ENCODE data around the gene CR1L.
"Not testable (repeated sequence)": the region's sequence is repeated elsewhere in the genome, so short reads cannot be mapped to it uniquely, and the experiment has no call there.

CR1L gene

DNA sequence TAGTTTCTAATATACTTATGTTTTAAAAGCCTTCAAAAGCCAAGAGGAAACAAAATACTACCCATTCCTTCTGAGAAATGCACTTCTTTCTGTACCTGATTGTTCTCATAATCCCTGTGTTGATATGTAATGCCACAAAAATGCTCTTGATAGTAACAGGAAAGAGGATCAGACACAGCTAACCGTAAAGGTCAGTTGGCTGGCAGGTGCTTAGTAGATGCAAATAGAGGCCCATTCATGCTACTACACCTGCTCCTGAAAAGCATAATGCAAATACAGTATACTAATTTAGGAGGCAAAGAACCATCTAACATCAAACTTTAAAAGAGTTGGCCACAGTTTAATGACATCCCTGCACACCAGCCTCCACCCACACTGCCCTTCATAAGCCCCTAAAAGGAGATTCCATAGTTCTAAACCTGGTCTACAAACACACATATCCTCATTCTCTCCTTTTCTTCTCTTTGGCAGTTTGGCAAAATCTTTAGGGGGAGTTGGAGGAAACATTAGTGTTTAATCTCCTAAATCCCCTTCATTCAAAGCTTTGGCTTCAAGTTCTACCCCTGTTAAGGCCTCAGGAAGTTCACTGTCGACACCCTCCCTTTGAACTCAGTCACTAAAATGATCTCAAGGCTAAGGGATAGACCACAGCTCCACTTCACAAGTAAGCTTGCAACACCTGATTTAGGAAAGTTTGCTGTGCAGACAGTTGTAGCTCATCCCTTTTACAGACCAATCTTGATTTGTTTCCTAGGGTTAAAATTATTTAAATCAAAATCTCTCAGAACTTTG is 104.0 kb downstream of the CR1L start:
- peaks cover 3% of the 10 kb centered on the region for H3K4me1 ChIP-seq

DNA sequence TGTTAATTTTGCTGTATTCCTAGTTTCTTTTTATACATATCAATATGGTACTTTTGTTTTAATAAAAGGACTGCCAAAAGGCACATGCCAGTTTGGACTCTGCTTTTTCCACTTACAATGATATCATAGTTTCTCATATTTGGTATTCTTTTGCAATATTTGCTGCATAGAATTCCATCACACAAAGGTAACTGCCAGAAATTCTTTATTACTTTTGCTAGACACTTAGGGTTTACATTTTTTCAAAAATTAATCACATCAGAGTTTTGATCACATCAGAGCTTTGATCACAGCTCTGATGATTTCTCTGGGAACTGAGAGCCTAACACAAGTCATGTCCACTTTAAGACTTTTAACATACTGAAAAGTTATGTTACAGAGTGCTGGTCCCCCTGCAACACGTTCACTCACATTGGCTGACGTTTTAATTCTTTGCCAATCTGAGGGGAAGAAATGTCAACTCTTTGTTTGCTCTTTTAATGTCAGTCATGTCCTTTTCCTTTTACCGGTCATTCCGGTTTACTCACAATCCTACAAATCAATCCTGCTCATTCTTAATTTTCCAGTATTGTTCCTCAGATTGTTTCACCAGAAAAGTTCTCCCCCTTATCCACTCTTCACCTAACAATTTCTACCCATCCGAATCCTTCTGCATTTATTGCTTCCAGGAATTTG is 105.8 kb downstream of the CR1L start:
- H3K4me1 ChIP-seq: peaks cover 8% of the 10 kb centered on the region
- no peaks in the 10 kb centered on the region for H3K36me3 ChIP-seq
- TF ChIP-seq, protein P1, sequence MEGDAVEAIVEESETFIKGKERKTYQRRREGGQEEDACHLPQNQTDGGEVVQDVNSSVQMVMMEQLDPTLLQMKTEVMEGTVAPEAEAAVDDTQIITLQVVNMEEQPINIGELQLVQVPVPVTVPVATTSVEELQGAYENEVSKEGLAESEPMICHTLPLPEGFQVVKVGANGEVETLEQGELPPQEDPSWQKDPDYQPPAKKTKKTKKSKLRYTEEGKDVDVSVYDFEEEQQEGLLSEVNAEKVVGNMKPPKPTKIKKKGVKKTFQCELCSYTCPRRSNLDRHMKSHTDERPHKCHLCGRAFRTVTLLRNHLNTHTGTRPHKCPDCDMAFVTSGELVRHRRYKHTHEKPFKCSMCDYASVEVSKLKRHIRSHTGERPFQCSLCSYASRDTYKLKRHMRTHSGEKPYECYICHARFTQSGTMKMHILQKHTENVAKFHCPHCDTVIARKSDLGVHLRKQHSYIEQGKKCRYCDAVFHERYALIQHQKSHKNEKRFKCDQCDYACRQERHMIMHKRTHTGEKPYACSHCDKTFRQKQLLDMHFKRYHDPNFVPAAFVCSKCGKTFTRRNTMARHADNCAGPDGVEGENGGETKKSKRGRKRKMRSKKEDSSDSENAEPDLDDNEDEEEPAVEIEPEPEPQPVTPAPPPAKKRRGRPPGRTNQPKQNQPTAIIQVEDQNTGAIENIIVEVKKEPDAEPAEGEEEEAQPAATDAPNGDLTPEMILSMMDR (IDR thresholded peaks at IDR 0.05; ENCODE audit: low read depth, low read length): no peak
- DNase-seq: no peak
- no peaks in the 10 kb centered on the region for H3K27me3 ChIP-seq
- no peaks in the 10 kb centered on the region for H3K9me3 ChIP-seq
- H3K4me3 ChIP-seq (ENCODE audit: low read depth, low read length): no peak overlapping the region

More for the DNA sequence above, 104.0 kb downstream of the CR1L start:
- no peaks in the 10 kb centered on the region for H3K27me3 ChIP-seq
- DNase-seq: no peak
- no peak overlapping the region for H3K4me3 ChIP-seq (ENCODE audit: low read depth, low read length)
- TF ChIP-seq, protein P1 (IDR thresholded peaks at IDR 0.05; ENCODE audit: low read depth, low read length): no peak
- no peaks in the 10 kb centered on the region for H3K9me3 ChIP-seq
- H3K36me3 ChIP-seq: no peaks in the 10 kb centered on the region

DNA sequence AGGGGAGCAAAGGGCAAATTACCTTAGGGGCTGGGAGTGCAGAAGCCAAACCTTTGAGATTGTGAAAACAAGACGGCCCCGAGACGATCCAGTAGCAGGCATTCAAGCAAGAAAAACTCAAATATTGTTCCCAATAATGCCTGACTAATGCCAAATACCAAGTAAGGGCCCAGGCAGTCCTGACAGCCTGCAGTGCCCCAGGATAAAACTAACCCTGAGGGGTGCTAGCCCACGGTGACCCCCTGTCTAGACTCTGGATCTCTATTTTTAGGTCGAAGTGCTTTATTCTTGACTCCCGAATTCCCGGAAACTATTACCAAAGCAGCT is 106.5 kb downstream of the CR1L start:
- H3K4me1 ChIP-seq, H3K9me3 ChIP-seq, H3K36me3 ChIP-seq, H3K27me3 ChIP-seq, DNase-seq: not testable (repeated sequence)
- H3K4me3 ChIP-seq (ENCODE audit: low read depth, low read length): peak overlapping the region; percentile 92

DNA sequence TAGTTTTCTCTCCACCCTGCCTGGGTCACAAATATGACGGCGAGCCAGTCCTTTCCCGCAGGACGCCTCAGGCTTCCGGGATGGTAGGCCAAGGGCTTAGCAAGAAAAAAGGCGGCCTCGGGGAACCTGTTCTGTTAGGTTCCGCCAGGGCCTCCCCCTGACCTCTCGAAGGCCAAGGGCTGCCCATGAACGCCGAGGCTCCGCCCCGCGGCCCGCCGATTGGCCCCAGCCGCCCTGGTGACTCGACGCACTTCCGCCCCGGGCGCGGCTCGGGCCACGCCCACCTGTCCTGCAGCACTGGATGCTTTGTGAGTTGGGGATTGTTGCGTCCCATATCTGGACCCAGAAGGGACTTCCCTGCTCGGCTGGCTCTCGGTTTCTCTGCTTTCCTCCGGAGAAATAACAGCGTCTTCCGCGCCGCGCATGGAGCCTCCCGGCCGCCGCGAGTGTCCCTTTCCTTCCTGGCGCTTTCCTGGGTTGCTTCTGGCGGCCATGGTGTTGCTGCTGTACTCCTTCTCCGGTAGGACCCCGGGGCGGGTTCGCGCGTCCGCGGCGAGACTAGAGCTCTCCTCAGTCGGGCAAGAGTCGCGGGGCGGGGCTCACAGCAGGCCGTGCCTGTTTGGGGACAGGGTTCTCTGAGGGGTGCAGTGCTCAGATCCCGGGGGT is 107.0 kb downstream of the CR1L start, which contains the start of gene CD46:
TSS of gene CD46 (plus strand) at position 265 of the 666 bp plus-strand sequence. CDS start at position 424, 159 bp downstream.
- DNase-seq: peak; percentile 97
- Histone ChIP-seq H3K27me3 (no peaks in the 10 kb centered on the region), H3K9me3 (no peaks in the 10 kb centered on the region), H3K4me3 (ENCODE audit: low read depth, low read length) (peak within 1 kb of the TSS; percentile 92), H3K36me3 (no peaks in the 10 kb centered on the region; the same call in 1 of the 2 replicates), H3K4me1 (peaks cover 8% of the 10 kb centered on the region)
- TF ChIP-seq, protein P1 (IDR thresholded peaks at IDR 0.05; ENCODE audit: low read depth, low read length): no peak

DNA sequence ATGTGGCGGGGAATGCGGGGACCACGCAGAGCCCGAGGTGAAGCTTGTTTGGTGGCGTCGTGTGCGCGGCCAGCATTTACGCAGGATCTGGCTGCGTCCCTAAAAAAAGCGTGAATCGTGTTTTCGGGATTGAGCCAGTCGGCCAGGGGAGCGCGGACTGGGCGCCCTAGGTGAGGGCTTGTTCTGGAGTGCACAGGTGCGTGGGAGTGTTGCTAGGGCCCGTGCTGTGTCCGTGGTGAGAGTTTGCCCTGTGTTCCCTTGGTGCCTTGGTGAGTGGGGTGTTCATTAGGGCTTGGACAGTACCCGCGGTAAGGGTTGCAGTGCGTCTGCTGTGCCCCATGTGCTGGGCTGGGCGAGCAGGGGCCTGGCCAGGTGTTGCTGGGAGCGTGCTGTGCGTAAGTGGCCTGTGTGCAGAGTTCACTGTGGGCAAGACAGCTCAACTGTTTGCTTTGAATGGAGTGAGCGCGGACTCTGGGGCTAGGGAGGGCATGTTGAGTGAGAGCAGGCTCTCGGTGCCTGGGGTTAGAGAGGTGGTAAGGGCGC is 107.6 kb downstream of the CR1L start:
- H3K4me1 ChIP-seq: peaks cover 8% of the 10 kb centered on the region
- DNase-seq: peak; percentile 39
- H3K27me3 ChIP-seq: no peaks in the 10 kb centered on the region

DNA sequence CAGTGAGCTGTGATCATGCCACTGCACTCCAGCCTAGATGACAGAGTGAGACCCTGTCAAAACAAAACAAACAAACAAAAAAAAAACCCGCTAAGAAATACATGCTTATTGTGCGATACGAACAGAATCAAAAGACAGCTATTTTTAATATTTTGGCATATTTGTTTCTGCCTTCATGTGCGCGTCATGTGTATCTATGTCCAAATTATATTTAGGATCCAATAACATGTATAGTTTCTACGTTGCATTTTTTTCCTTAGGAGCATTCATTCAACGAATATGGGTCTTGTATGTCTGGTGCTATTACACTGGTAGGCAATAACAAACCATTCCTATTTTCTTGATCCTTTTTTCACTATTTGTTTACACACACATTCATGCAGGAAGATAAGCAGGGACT is 108.7 kb downstream of the CR1L start:
- Histone ChIP-seq H3K36me3 (peaks cover 15% of the 10 kb centered on the region), H3K9me3 (no peaks in the 10 kb centered on the region), H3K4me1 (peaks cover 8% of the 10 kb centered on the region)

More for the DNA sequence above, 107.6 kb downstream of the CR1L start:
- Histone ChIP-seq H3K36me3 (peaks cover 4% of the 10 kb centered on the region; the same call in 1 of the 2 replicates), H3K9me3 (no peaks in the 10 kb centered on the region), H3K4me3 (ENCODE audit: low read depth, low read length) (peak overlapping the region; percentile 92)
- TF ChIP-seq, protein P1 (IDR thresholded peaks at IDR 0.05; ENCODE audit: low read depth, low read length): no peak

More for the DNA sequence above, 108.7 kb downstream of the CR1L start:
- Histone ChIP-seq H3K4me3 (ENCODE audit: low read depth, low read length) (peak overlapping the region; percentile 92), H3K27me3 (no peaks in the 10 kb centered on the region)
- TF ChIP-seq, protein P1 (IDR thresholded peaks at IDR 0.05; ENCODE audit: low read depth, low read length): no peak
- DNase-seq: no peak
